Measurements from ENCODE around the gene CCIN.

DNA sequence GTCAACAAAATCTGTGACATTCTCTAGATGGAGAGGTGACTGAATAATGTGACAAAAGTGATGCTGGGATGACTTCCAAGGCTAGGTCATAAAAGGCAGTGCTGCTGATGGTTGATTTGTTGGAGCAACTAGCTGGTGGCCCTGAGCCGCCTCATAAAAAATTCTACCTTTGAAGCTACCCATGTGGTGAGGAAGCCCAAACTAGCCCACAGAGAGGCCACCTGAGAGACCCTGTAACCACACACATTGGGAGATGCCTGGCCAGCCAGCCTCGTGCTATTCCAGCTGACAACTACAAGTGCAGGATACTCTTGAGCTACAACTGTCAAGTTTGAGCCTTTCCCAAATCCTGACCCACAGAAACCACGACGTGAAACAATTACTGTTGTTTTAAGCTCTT lies 44.2 kb downstream of the CCIN start:
- TF ChIP-seq, protein P1, sequence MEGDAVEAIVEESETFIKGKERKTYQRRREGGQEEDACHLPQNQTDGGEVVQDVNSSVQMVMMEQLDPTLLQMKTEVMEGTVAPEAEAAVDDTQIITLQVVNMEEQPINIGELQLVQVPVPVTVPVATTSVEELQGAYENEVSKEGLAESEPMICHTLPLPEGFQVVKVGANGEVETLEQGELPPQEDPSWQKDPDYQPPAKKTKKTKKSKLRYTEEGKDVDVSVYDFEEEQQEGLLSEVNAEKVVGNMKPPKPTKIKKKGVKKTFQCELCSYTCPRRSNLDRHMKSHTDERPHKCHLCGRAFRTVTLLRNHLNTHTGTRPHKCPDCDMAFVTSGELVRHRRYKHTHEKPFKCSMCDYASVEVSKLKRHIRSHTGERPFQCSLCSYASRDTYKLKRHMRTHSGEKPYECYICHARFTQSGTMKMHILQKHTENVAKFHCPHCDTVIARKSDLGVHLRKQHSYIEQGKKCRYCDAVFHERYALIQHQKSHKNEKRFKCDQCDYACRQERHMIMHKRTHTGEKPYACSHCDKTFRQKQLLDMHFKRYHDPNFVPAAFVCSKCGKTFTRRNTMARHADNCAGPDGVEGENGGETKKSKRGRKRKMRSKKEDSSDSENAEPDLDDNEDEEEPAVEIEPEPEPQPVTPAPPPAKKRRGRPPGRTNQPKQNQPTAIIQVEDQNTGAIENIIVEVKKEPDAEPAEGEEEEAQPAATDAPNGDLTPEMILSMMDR (CRISPR knock-in tag; IDR thresholded peaks at IDR 0.05) = no peak
- TF ChIP-seq ZNF441 (CRISPR knock-in tag; IDR thresholded peaks at IDR 0.05; ENCODE audit: borderline replicate concordance) (no peak), POLR2A (IDR thresholded peaks at IDR 0.05; ENCODE audit: insufficient read depth in 1 of 2, low read depth in 2 of 2, low read length in 2 of 2) (no peak)
- TF ChIP-seq, protein P2, sequence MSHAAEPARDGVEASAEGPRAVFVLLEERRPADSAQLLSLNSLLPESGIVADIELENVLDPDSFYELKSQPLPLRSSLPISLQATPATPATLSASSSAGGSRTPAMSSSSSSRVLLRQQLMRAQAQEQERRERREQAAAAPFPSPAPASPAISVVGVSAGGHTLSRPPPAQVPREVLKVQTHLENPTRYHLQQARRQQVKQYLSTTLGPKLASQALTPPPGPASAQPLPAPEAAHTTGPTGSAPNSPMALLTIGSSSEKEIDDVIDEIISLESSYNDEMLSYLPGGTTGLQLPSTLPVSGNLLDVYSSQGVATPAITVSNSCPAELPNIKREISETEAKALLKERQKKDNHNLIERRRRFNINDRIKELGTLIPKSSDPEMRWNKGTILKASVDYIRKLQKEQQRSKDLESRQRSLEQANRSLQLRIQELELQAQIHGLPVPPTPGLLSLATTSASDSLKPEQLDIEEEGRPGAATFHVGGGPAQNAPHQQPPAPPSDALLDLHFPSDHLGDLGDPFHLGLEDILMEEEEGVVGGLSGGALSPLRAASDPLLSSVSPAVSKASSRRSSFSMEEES (CRISPR knock-in tag; IDR thresholded peaks at IDR 0.05) = no peak

Data from HepG2 (cell line).